HepG2 (cell line): ENCODE measurements around the gene NF2. TPM values are rescaled to one million over a fixed set of nuclear protein-coding genes. Genes with fewer than 3 reads are reported as not detected.

Experiments
- ATAC-seq: fragments of 200-7000 bp; cut with Tn5 transposase; 3 replicates; pipeline ENCODE4 v1.9.1; 2020; ENCODE audit warnings: mild to moderate bottlenecking, moderate library complexity
- BruUV-seq: library from RNA; stranded (reverse); fragments of 400-500 nt; replicated peaks from 2 replicates; lab custom pipeline; 2021; lab: Mats Ljungman, UMichigan
- CTCF ChIA-PET: fragments of 300-600 bp; formaldehyde crosslinking; extraction: SDS; loops from one replicate; lab custom pipeline; 2021; ENCODE audit warnings: low total read pairs, inconsistent platforms, low intra/inter-chr PET ratio; lab: Yijun Ruan, JAX
- POLR2A ChIA-PET: fragments of 350-600 bp; sonication (Branson Sonifier 250); formaldehyde crosslinking; loops from one replicate; lab custom pipeline; 2020; ENCODE audit warnings: antibody characterized with exemption, inconsistent platforms; lab: Yijun Ruan, JAX
- DNase-seq: peaks from one replicate; pipeline ENCODE4 v3.0.0-alpha.2; 2015; ENCODE audit warnings: low spot score
- FAIRE-seq: peaks from 3 replicates; lab custom pipeline; 2011; peaks lifted over from hg19 to GRCh38; lab: Jason Lieb, UNC
- H2AFZ ChIP-seq: one replicate; pipeline ENCODE4 v1.6.1; 2011; ENCODE audit warnings: low read length, inconsistent platforms
- H3K27ac ChIP-seq: fragments of 300-600 bp; 3 replicates; pipeline ENCODE4 v1.8.0; 2011; ENCODE audit warnings: mixed run types, mild to moderate bottlenecking, mixed read lengths, low read length, inconsistent platforms; ENCODE audit not compliant: insufficient read depth; ENCODE audit errors: extremely low read length
- H3K27me3 ChIP-seq, 2 experiments: fragments of 200-600 bp in 1 of 2; 2 replicates in 1 of 2; 3 replicates in 1 of 2; pipeline versions ENCODE4 v1.6.0 to v1.8.0; 2011; ENCODE audit warnings: low read length in 2 of 2, mild to moderate bottlenecking in 2 of 2, moderate library complexity in 2 of 2, inconsistent platforms in 1 of 2; ENCODE audit not compliant: insufficient read depth in 2 of 2, control insufficient read depth in 1 of 2
- H3K36me3 ChIP-seq, 2 experiments: fragments of 200-600 bp in 1 of 2; replicated peaks in 1 of 2; 2 replicates in 1 of 2; 3 replicates in 1 of 2; pipeline versions ENCODE4 v1.5.1 to v1.8.0; 2011; ENCODE audit warnings: low read length in 2 of 2, inconsistent platforms in 1 of 2; ENCODE audit not compliant: insufficient read depth in 2 of 2, control insufficient read depth in 1 of 2
- H3K4me1 ChIP-seq: 2 replicates; pipeline ENCODE4 v1.5.1; 2012; ENCODE audit warnings: low read length, inconsistent platforms; ENCODE audit not compliant: insufficient read depth
- H3K4me2 ChIP-seq: 2 replicates; pipeline ENCODE4 v1.6.0; 2011; ENCODE audit warnings: low read depth, low read length, inconsistent platforms
- H3K4me3 ChIP-seq, 3 experiments: fragments of 200-600 bp in 1 of 3; sonication (generic), shearing (Covaris generic) in 1 of 3; replicated peaks in 1 of 3; 2 replicates each; pipeline ENCODE4 v1.5.1; 2011 to 2016; ENCODE audit warnings: low read length in 3 of 3, inconsistent platforms in 2 of 3, low read depth in 2 of 3, mild to moderate bottlenecking in 2 of 3, control low read depth in 1 of 3, mixed read lengths in 1 of 3; ENCODE audit not compliant: insufficient read depth in 1 of 3
- H3K79me2 ChIP-seq: one replicate; pipeline ENCODE4 v1.6.1; 2011; ENCODE audit warnings: low read length, inconsistent platforms; ENCODE audit not compliant: insufficient read depth
- H3K9ac ChIP-seq: 2 replicates; pipeline ENCODE4 v1.6.0; 2011; ENCODE audit warnings: mild to moderate bottlenecking, low read depth, low read length, inconsistent platforms; ENCODE audit not compliant: insufficient read depth
- H3K9me3 ChIP-seq: 2 replicates; pipeline ENCODE4 v1.5.1; 2012; ENCODE audit warnings: mild to moderate bottlenecking, low read length
- H4K20me1 ChIP-seq: 2 replicates; pipeline ENCODE4 v1.6.0; 2011; ENCODE audit warnings: inconsistent platforms, mild to moderate bottlenecking, low read length, moderate library complexity; ENCODE audit not compliant: insufficient read depth
- FIP1L1 ChIP-seq: fragments of 200-400 bp; formaldehyde crosslinking; IDR thresholded peaks from 2 replicates; pipeline ENCODE4 v1.6.1; 2018; ENCODE audit warnings: low read depth, mild to moderate bottlenecking, low read length, moderate library complexity, borderline replicate concordance; ENCODE audit not compliant: insufficient read depth
- KAT7 ChIP-seq: IDR thresholded peaks from 2 replicates; pipeline ENCODE4 v1.6.1; 2018; ENCODE audit warnings: borderline replicate concordance, missing compliant biosample characterization
- ZNF329 ChIP-seq: sonication (generic); formaldehyde crosslinking; IDR thresholded peaks from 2 replicates; pipeline ENCODE4 v1.9.0; 2021; ENCODE audit warnings: low read depth, mild to moderate bottlenecking, missing genetic modification reagents
- WGBS: methylation state at CpG from one replicate; pipeline ENCODE4 v1.1.6; 2017; ENCODE audit warnings: low lambda C conversion rate; 5-methylcytosine and 5-hydroxymethylcytosine counted together
- in situ Hi-C: cut with HindIII; loops from 2 replicates; pipeline ENCODE4 v1.10.0; 2017; ENCODE audit warnings: low pct_unique_long_range_greater_than_20kb; ENCODE audit not compliant: extremely low pct_ligation_motif_present
- intact Hi-C: fragments of 100-400 bp; cut with micrococcal nuclease; formaldehyde crosslinking; loops from one replicate; pipeline ENCODE4 v1.10.0; 2022; ENCODE audit not compliant: unreplicated experiment
- polyA plus RNA-seq, 8 experiments: library from polyadenylated mRNA; depleted of rRNA in 3 of 8; stranded (reverse) in 7 of 8; unstranded in 1 of 8; fragments of >200 nt; fragmentation: Illumina TruSeq in 4 of 8; extraction: Trizol in 4 of 8; gene quantifications; 2 replicates each; pipeline versions ENCODE4 v1.2.1 to v1.2.3, GENCODE V29; 2011 to 2016; ENCODE audit warnings: low read depth in 4 of 8, missing spikeins in 1 of 8, mixed read lengths in 1 of 8; ENCODE audit not compliant: insufficient read depth in 1 of 8
- total RNA-seq, 5 experiments: library from RNA; depleted of rRNA; stranded (reverse); fragments of >200 nt; fragmentation: Illumina TruSeq; extraction: Trizol; gene quantifications; 2 replicates each; pipeline ENCODE4 v1.2.3, GENCODE V29; 2016; ENCODE audit warnings: low read depth in 1 of 5

NF2 gene
- total and polyA plus RNA-seq, 2 of the 13 experiments (the other 11 are each of a cell fraction or from before 2014, with no cell fraction given) = 9.3 to 33.3 TPM

DNA sequence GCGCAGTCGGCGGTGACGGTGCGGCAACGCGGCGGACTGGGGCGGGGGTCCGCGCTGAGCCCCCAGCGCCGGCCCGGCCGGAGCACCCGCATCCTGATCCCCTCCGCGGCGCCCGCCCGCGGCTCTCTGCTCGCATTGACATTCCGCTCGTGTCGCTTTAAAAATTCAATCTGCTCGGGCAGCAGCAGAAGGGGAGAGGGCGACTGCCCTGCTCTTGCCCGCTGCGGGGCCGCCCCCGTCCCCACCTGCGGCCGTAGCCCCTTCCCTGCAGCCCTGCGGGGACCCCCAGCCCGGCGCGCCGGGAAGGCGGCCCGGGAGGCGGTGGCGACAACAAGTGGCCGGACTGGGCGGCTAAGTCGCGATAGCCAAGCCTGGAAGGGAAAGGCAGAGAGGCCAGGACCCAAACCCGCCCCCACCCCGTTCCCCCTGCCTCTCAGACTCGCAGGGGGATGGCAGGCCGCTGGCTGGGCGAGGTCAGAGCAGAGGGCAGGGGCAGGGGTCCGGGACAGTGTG is 117.4 kb downstream of the NF2 start:
- ChIA-PET CTCF (no interaction called here), POLR2A (no interaction called here)
- Histone ChIP-seq H3K4me1 (peaks cover 8% of the 10 kb centered on the region; the same call in 1 of the 2 replicates), H3K4me3 (peak overlapping the region in 1 of 3 experiments; percentile 40; a peak in 1 of 6 replicates), H3K9ac (no peak overlapping the region), H3K79me2 (no peaks in the 10 kb centered on the region), H3K9me3 (no peaks in the 10 kb centered on the region), H3K4me2 (peak overlapping the region; percentile 27; the same call in 1 of the 2 replicates), H3K36me3 (no peaks in the 10 kb centered on the region), H2AFZ (no peak overlapping the region), H4K20me1 (peaks cover 25% of the 10 kb centered on the region; the same call in 1 of the 2 replicates), H3K27ac (no peak overlapping the region)
- WGBS = 8% methylated on average over 14 of the region's 53 CpGs
- FAIRE-seq = no peak
- in situ Hi-C loops = no loop called here
- no peak for DNase-seq
- no peak for ATAC-seq
- no TSS peak for BruUV-seq
- TF ChIP-seq ZNF329 (CRISPR knock-in tag) (peak; percentile 72; the same call in 1 of the 2 replicates), FIP1L1 (no peak)
- TF ChIP-seq, all 625 proteins: peak for 1
- intact Hi-C loops = no loop called here
- peaks cover 26 to 69% of the 10 kb centered on the region in 2 experiments for H3K27me3 ChIP-seq

DNA sequence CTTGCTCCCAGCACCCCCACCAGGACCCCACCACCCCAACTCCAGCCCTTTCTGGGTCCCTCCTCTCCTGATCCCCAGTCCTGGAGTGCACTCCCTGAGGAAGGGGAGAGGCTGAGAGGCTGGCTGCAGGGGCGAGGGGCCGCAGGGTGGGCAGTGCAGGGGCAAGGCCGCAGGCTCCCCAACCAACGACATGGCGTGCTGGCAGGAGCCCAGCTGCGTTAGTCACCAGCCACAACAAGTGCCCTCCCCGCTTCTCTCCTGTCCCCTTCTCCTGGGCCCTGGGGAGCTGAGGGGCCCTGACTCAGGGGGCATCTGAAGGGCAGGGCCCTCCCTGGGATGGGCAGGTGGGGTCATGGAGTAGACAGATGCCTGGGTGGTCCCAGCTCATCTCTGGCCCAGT is 118.7 kb downstream of the NF2 start:
- no CpG with 5 or more reads among the region's 7 CpGs for WGBS
- Histone ChIP-seq H3K27me3 (peaks cover 26 to 73% of the 10 kb centered on the region in 2 experiments), H4K20me1 (peaks cover 17% of the 10 kb centered on the region; the same call in 1 of the 2 replicates), H2AFZ (no peak overlapping the region), H3K9me3 (no peaks in the 10 kb centered on the region), H3K4me2 (no peak overlapping the region), H3K9ac (no peak overlapping the region), H3K36me3 (no peaks in the 10 kb centered on the region), H3K4me1 (peaks cover 12% of the 10 kb centered on the region; the same call in 1 of the 2 replicates), H3K27ac (no peak overlapping the region), H3K79me2 (no peaks in the 10 kb centered on the region), H3K4me3 (no peak overlapping the region)
- no peak for FAIRE-seq
- ChIA-PET POLR2A (no interaction called here), CTCF (no interaction called here)
- in situ Hi-C loops = no loop called here
- intact Hi-C loops = no loop called here
- no TSS peak for BruUV-seq
- TF ChIP-seq KAT7 (CRISPR knock-in tag) = no peak
- no peak for DNase-seq
- no peak for ATAC-seq
